ENCODE measurements around the gene EXTL1. TPM values are rescaled to one million over a fixed set of nuclear protein-coding genes. Genes with fewer than 3 reads are reported as not detected.

The EXTL1 gene
- total and polyA plus RNA-seq, 10 of the 15 experiments (the other 5 are each of a cell fraction or from before 2014, with no cell fraction given): not detected

DNA sequence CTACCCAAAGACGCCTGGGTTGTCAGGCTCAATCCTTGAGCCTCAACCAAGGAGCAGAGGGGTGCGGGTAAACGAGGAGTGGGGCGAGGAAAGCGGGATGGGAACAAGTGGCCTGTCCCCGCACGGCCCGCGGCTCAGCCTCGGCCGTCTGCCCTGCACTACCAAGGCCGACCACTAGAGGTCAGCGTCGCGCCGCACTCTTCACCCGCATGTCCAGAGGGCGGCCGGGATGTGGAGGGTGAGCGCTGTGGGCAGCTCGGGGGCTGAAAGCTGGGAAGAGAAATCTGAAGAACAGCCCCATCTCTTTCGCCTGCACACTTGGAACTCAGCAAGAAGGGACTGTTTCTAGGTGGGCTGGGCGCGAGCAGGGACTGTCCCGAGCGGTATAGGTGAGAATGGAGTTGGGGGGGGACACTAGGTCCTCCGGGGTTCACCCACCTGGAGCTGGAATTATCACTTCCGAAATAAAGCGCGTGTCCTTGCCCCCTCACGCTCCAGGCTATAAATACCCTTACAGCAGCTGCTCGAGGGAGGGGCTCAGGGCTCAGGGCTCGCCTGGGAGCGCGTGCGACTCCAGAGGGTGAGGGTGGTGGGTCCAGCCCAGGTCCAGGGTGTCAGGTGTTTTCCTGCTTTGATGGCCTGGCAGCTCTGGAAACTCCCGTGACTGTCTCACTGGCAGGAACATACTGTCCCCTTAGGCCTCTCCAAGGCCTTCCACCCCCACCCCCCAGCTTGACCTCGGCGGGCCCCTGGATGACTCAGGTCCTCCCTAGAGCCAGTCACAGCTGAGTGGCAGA is 14.6 kb downstream of the EXTL1 start:
- CTCF ChIA-PET: interaction anchor here (0.5 to 4.2 kb wide), 17 partner anchors 9 to 239 kb away, joined by 3 to 35 read pairs (median 4); partner anchors contain the start of genes CEP85 and ZNF593
- ATAC-seq: peak; percentile 93
- Histone ChIP-seq H3K9ac (ENCODE audit: control insufficient read depth, insufficient read depth, low read length) (peak overlapping the region; percentile 20; the same call in 1 of the 2 replicates), H3K27me3 (replicated peaks in 1 of 2; ENCODE audit: control insufficient read depth in 2 of 2, insufficient read depth in 2 of 2, low read length in 1 of 2) (peaks cover 0 to 2% of the 10 kb centered on the region in 2 experiments), H3K9me3 (replicated peaks; ENCODE audit: control insufficient read depth, insufficient read depth, low read length) (0 out of 3 replicates have a peak, but pooled peaks cover 2% of the 10 kb centered on the region), H3K27ac (ENCODE audit: control insufficient read depth, insufficient read depth) (no peak overlapping the region), H3K4me3 (peak overlapping the region; percentile 86), H3K4me1 (ENCODE audit: control insufficient read depth, insufficient read depth, low read length) (peaks cover 10% of the 10 kb centered on the region; the same call in 1 of the 2 replicates), H3K79me2 (ENCODE audit: control insufficient read depth, insufficient read depth, low read length) (no peaks in the 10 kb centered on the region), H4K20me1 (ENCODE audit: control insufficient read depth, insufficient read depth) (no peaks in the 10 kb centered on the region), H2AFZ (ENCODE audit: control insufficient read depth, low read depth, low read length) (peak overlapping the region; percentile 88), H3K36me3 (ENCODE audit: control insufficient read depth in 2 of 2, insufficient read depth in 2 of 2, low read length in 1 of 2) (no peaks in the 10 kb centered on the region), H3K4me2 (ENCODE audit: control insufficient read depth, insufficient read depth) (peak overlapping the region; percentile 100)
- intact Hi-C loops (cut with micrococcal nuclease; ENCODE audit: unreplicated experiment): loop anchor here (5.0 kb wide), 2 partner anchors 71 to 111 kb away; no protein-coding TSS in a partner anchor
- in situ Hi-C loops (cut with MboI): no loop called here
- SMC1A ChIA-PET (ENCODE audit: uncharacterized antibody, unreplicated experiment): interaction anchor here (0.7 to 0.8 kb wide), 2 partner anchors 109 to 243 kb away, joined by 4 to 6 read pairs; no protein-coding TSS in a partner anchor
- RAD21 ChIA-PET (ENCODE audit: unreplicated experiment): interaction anchor here (0.6 to 1.8 kb wide), 5 partner anchors 103 to 381 kb away, joined by 3 to 11 read pairs (median 4); no protein-coding TSS in a partner anchor
- peak; percentile 88 for FAIRE-seq
- 18% methylated on average over 39 of the region's 39 CpGs for WGBS (ENCODE audit: insufficient coverage, insufficient replicate concordance, low lambda C conversion rate, missing lambda C conversion rate)
- peak; percentile 13 for DNase-seq (ENCODE audit: low read depth, low spot score)
- no TSS peak for BruUV-seq (replicated peaks)
- POLR2A ChIA-PET: interaction anchor here (0.8 kb wide), 1 partner anchor 109 kb away, joined by 3 read pairs; no protein-coding TSS in a partner anchor
- 0 out of 2 replicates have a peak, but pooled peaks have one; percentile 35 for TF ChIP-seq LARP7 (IDR thresholded peaks at IDR 0.05)
- peak; percentile 82 for TF ChIP-seq RAD21 (IDR thresholded peaks at IDR 0.05; ENCODE audit: insufficient read depth, low read depth, low read length)
- TF ChIP-seq FOS (IDR thresholded peaks at IDR 0.05; ENCODE audit: borderline replicate concordance, extremely low read depth, insufficient read length): no peak
- no peak for TF ChIP-seq SREBF2 (IDR thresholded peaks at IDR 0.05; ENCODE audit: low read length)
- TF ChIP-seq, protein P1, sequence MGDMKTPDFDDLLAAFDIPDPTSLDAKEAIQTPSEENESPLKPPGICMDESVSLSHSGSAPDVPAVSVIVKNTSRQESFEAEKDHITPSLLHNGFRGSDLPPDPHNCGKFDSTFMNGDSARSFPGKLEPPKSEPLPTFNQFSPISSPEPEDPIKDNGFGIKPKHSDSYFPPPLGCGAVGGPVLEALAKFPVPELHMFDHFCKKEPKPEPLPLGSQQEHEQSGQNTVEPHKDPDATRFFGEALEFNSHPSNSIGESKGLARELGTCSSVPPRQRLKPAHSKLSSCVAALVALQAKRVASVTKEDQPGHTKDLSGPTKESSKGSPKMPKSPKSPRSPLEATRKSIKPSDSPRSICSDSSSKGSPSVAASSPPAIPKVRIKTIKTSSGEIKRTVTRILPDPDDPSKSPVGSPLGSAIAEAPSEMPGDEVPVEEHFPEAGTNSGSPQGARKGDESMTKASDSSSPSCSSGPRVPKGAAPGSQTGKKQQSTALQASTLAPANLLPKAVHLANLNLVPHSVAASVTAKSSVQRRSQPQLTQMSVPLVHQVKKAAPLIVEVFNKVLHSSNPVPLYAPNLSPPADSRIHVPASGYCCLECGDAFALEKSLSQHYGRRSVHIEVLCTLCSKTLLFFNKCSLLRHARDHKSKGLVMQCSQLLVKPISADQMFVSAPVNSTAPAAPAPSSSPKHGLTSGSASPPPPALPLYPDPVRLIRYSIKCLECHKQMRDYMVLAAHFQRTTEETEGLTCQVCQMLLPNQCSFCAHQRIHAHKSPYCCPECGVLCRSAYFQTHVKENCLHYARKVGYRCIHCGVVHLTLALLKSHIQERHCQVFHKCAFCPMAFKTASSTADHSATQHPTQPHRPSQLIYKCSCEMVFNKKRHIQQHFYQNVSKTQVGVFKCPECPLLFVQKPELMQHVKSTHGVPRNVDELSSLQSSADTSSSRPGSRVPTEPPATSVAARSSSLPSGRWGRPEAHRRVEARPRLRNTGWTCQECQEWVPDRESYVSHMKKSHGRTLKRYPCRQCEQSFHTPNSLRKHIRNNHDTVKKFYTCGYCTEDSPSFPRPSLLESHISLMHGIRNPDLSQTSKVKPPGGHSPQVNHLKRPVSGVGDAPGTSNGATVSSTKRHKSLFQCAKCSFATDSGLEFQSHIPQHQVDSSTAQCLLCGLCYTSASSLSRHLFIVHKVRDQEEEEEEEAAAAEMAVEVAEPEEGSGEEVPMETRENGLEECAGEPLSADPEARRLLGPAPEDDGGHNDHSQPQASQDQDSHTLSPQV (IDR thresholded peaks at IDR 0.05): 0 out of 2 replicates have a peak, but pooled peaks have one; percentile 18
- no peak for TF ChIP-seq ZNF384 (IDR thresholded peaks at IDR 0.05; ENCODE audit: borderline replicate concordance, low read depth, low read length)
- TF ChIP-seq, protein P2, sequence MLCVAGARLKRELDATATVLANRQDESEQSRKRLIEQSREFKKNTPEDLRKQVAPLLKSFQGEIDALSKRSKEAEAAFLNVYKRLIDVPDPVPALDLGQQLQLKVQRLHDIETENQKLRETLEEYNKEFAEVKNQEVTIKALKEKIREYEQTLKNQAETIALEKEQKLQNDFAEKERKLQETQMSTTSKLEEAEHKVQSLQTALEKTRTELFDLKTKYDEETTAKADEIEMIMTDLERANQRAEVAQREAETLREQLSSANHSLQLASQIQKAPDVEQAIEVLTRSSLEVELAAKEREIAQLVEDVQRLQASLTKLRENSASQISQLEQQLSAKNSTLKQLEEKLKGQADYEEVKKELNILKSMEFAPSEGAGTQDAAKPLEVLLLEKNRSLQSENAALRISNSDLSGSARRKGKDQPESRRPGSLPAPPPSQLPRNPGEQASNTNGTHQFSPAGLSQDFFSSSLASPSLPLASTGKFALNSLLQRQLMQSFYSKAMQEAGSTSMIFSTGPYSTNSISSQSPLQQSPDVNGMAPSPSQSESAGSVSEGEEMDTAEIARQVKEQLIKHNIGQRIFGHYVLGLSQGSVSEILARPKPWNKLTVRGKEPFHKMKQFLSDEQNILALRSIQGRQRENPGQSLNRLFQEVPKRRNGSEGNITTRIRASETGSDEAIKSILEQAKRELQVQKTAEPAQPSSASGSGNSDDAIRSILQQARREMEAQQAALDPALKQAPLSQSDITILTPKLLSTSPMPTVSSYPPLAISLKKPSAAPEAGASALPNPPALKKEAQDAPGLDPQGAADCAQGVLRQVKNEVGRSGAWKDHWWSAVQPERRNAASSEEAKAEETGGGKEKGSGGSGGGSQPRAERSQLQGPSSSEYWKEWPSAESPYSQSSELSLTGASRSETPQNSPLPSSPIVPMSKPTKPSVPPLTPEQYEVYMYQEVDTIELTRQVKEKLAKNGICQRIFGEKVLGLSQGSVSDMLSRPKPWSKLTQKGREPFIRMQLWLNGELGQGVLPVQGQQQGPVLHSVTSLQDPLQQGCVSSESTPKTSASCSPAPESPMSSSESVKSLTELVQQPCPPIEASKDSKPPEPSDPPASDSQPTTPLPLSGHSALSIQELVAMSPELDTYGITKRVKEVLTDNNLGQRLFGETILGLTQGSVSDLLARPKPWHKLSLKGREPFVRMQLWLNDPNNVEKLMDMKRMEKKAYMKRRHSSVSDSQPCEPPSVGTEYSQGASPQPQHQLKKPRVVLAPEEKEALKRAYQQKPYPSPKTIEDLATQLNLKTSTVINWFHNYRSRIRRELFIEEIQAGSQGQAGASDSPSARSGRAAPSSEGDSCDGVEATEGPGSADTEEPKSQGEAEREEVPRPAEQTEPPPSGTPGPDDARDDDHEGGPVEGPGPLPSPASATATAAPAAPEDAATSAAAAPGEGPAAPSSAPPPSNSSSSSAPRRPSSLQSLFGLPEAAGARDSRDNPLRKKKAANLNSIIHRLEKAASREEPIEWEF (IDR thresholded peaks at IDR 0.05; ENCODE audit: insufficient replicate concordance, low read depth, low read length): no peak
- no peak for TF ChIP-seq ETV6 (conservative IDR thresholded peaks at IDR 0.05 in 1 of 2, IDR thresholded peaks at IDR 0.05 in 1 of 2; ENCODE audit: borderline replicate concordance in 1 of 2, low read depth in 1 of 2)
- no peak for TF ChIP-seq HDAC2 (IDR thresholded peaks at IDR 0.05)
- no peak for TF ChIP-seq MEF2A (IDR thresholded peaks at IDR 0.05; ENCODE audit: insufficient read depth, low read depth, low read length)
- no peak for TF ChIP-seq JUND (IDR thresholded peaks at IDR 0.05; ENCODE audit: low read depth, low read length)
- TF ChIP-seq RCOR1 (conservative IDR thresholded peaks at IDR 0.05; ENCODE audit: low read depth, low read length): no peak

Measured in GM12878 (cell line).